HUES64 (cell line): ENCODE data around the gene STAT4.

Source experiments
- H3K27ac ChIP-seq: 2 replicates; pipeline ENCODE4 v1.7.0; 2013; ENCODE audit warnings: low read depth, low read length, inconsistent platforms
- H3K27me3 ChIP-seq: 2 replicates; pipeline ENCODE4 v1.6.1; 2013; ENCODE audit warnings: mild to moderate bottlenecking, low read length; ENCODE audit not compliant: insufficient read depth
- H3K36me3 ChIP-seq: 2 replicates; pipeline ENCODE4 v1.6.1; 2013; ENCODE audit warnings: mild to moderate bottlenecking, low read length; ENCODE audit not compliant: insufficient read depth
- H3K4me1 ChIP-seq: 2 replicates; pipeline ENCODE4 v1.6.1; 2013; ENCODE audit warnings: mild to moderate bottlenecking, low read length, moderate library complexity; ENCODE audit not compliant: insufficient read depth
- H3K4me3 ChIP-seq: 2 replicates; pipeline ENCODE4 v1.5.1; 2013; ENCODE audit warnings: mild to moderate bottlenecking, low read length, moderate library complexity
- H3K9ac ChIP-seq: 2 replicates; pipeline ENCODE4 v1.6.1; 2013; ENCODE audit warnings: mild to moderate bottlenecking, low read depth, low read length
- H3K9me3 ChIP-seq: 2 replicates; pipeline ENCODE4 v1.6.1; 2013; ENCODE audit warnings: low read depth, low read length; ENCODE audit not compliant: insufficient read depth
- WGBS: fragments of 150-250, 120-280 bp; methylation state at CpG from one replicate; pipeline ENCODE4 v1.1.7; 2013; ENCODE audit warnings: missing lambda C conversion rate; 5-methylcytosine and 5-hydroxymethylcytosine counted together

The STAT4 gene

GRCh38 chr2:191026377-191026776 lies 124.4 kb downstream of the STAT4 start:
- 40% methylated on average over 2 of the region's 2 CpGs for WGBS
- H3K27ac ChIP-seq, result no peak overlapping the region
- no peak overlapping the region for H3K9ac ChIP-seq
- no peak overlapping the region for H3K4me3 ChIP-seq
- no peaks in the 10 kb centered on the region; the same call in 1 of the 2 replicates for H3K4me1 ChIP-seq
- H3K36me3 ChIP-seq, result no peaks in the 10 kb centered on the region
- H3K9me3 ChIP-seq, result no peaks in the 10 kb centered on the region
- H3K27me3 ChIP-seq, result no peaks in the 10 kb centered on the region; the same call in 1 of the 2 replicates

GRCh38 chr2:191025135-191025534 lies 125.7 kb downstream of the STAT4 start:
- WGBS, result 88% methylated on average over 1 of the region's 1 CpG
- no peak overlapping the region for H3K9ac ChIP-seq
- H3K4me3 ChIP-seq, result no peak overlapping the region
- no peak overlapping the region for H3K27ac ChIP-seq
- peaks cover 6% of the 10 kb centered on the region; the same call in 1 of the 2 replicates for H3K4me1 ChIP-seq
- no peaks in the 10 kb centered on the region for H3K36me3 ChIP-seq
- H3K27me3 ChIP-seq, result no peaks in the 10 kb centered on the region; the same call in 1 of the 2 replicates
- H3K9me3 ChIP-seq, result no peaks in the 10 kb centered on the region

GRCh38 chr2:191023235-191023679 lies 127.5 kb downstream of the STAT4 start:
- Histone ChIP-seq H3K9ac (no peak overlapping the region), H3K27me3 (peaks cover 15% of the 10 kb centered on the region; the same call in 1 of the 2 replicates), H3K4me3 (no peak overlapping the region), H3K4me1 (peaks cover 11% of the 10 kb centered on the region; the same call in 1 of the 2 replicates), H3K27ac (no peak overlapping the region), H3K9me3 (no peaks in the 10 kb centered on the region), H3K36me3 (no peaks in the 10 kb centered on the region)
- 93% methylated on average over 7 of the region's 7 CpGs for WGBS

GRCh38 chr2:191020742-191021381 lies 129.9 kb downstream of the STAT4 start:
- Histone ChIP-seq H3K36me3 (no peaks in the 10 kb centered on the region), H3K27me3 (peaks cover 36% of the 10 kb centered on the region), H3K27ac (peak overlapping the region; percentile 90), H3K4me3 (peak overlapping the region; percentile 94), H3K9me3 (no peaks in the 10 kb centered on the region), H3K4me1 (peaks cover 11% of the 10 kb centered on the region; the same call in 1 of the 2 replicates), H3K9ac (peak overlapping the region; percentile 91)
- WGBS, result 49% methylated on average over 14 of the region's 14 CpGs

GRCh38 chr2:191020221-191020741 lies 130.5 kb downstream of the STAT4 start:
- peaks cover 11% of the 10 kb centered on the region; the same call in 1 of the 2 replicates for H3K4me1 ChIP-seq
- H3K9ac ChIP-seq, result peak overlapping the region; percentile 91
- no peaks in the 10 kb centered on the region for H3K9me3 ChIP-seq
- H3K27ac ChIP-seq, result peak overlapping the region; percentile 90
- peak overlapping the region; percentile 94 for H3K4me3 ChIP-seq
- under 1% methylated on average over 59 of the region's 59 CpGs for WGBS
- H3K27me3 ChIP-seq, result peaks cover 42% of the 10 kb centered on the region
- no peaks in the 10 kb centered on the region for H3K36me3 ChIP-seq

- Histone ChIP-seq H3K27me3 (peaks cover 50% of the 10 kb centered on the region), H3K9ac (no peak overlapping the region), H3K27ac (no peak overlapping the region), H3K4me3 (peak overlapping the region; percentile 94; the same call in 1 of the 2 replicates), H3K4me1 (peaks cover 11% of the 10 kb centered on the region; the same call in 1 of the 2 replicates), H3K36me3 (no peaks in the 10 kb centered on the region), H3K9me3 (no peaks in the 10 kb centered on the region; the same call in 1 of the 2 replicates)
- WGBS, result 100% methylated on average over 3 of the region's 3 CpGs
Observed at GRCh38 chr2:191019376-191019775, 131.4 kb downstream of the STAT4 start.

- Histone ChIP-seq H3K27me3 (peaks cover 50% of the 10 kb centered on the region), H3K9me3 (no peaks in the 10 kb centered on the region; the same call in 1 of the 2 replicates), H3K27ac (no peak overlapping the region), H3K9ac (no peak overlapping the region), H3K4me1 (peaks cover 11% of the 10 kb centered on the region; the same call in 1 of the 2 replicates), H3K4me3 (no peak overlapping the region), H3K36me3 (no peaks in the 10 kb centered on the region)
- WGBS, result 98% methylated on average over 2 of the region's 3 CpGs
Observed at GRCh38 chr2:191018643-191019119, 132.1 kb downstream of the STAT4 start.

- Histone ChIP-seq H3K27ac (no peak overlapping the region), H3K9me3 (no peaks in the 10 kb centered on the region; the same call in 1 of the 2 replicates), H3K9ac (no peak overlapping the region), H3K27me3 (peaks cover 50% of the 10 kb centered on the region), H3K36me3 (no peaks in the 10 kb centered on the region), H3K4me3 (no peak overlapping the region), H3K4me1 (peaks cover 14% of the 10 kb centered on the region; the same call in 1 of the 2 replicates)
- 100% methylated on average over 1 of the region's 1 CpG for WGBS
Observed at GRCh38 chr2:191018048-191018447, 132.7 kb downstream of the STAT4 start.

- Histone ChIP-seq H3K27ac (no peak overlapping the region), H3K9me3 (no peaks in the 10 kb centered on the region; the same call in 1 of the 2 replicates), H3K4me1 (peaks cover 12% of the 10 kb centered on the region; the same call in 1 of the 2 replicates), H3K36me3 (peaks cover 4% of the 10 kb centered on the region; the same call in 1 of the 2 replicates), H3K27me3 (peaks cover 50% of the 10 kb centered on the region), H3K9ac (no peak overlapping the region), H3K4me3 (no peak overlapping the region)
- WGBS, result 80% methylated on average over 7 of the region's 8 CpGs
Observed at GRCh38 chr2:191015831-191016230, 135.0 kb downstream of the STAT4 start.

GRCh38 chr2:191015239-191015638 lies 135.6 kb downstream of the STAT4 start:
- Histone ChIP-seq H3K9me3 (no peaks in the 10 kb centered on the region; the same call in 1 of the 2 replicates), H3K27ac (no peak overlapping the region), H3K9ac (no peak overlapping the region), H3K4me3 (no peak overlapping the region), H3K27me3 (peaks cover 50% of the 10 kb centered on the region), H3K36me3 (peaks cover 4% of the 10 kb centered on the region), H3K4me1 (peaks cover 10% of the 10 kb centered on the region; the same call in 1 of the 2 replicates)
- 91% methylated on average over 2 of the region's 2 CpGs for WGBS

- Histone ChIP-seq H3K27ac (no peak overlapping the region; the same call in 1 of the 2 replicates), H3K36me3 (peaks cover 10% of the 10 kb centered on the region), H3K4me1 (peaks cover 6% of the 10 kb centered on the region; the same call in 1 of the 2 replicates), H3K4me3 (peak overlapping the region; percentile 92), H3K27me3 (peaks cover 49% of the 10 kb centered on the region), H3K9me3 (no peaks in the 10 kb centered on the region; the same call in 1 of the 2 replicates), H3K9ac (no peak overlapping the region)
- 50% methylated on average over 4 of the region's 4 CpGs for WGBS
Observed at GRCh38 chr2:191014653-191015020, 136.2 kb downstream of the STAT4 start.
